Activated CD4-positive, alpha-beta T cell treated with anti-CD3 and anti-CD28 coated beads, Interleukin-2, amount 50 U/mL, for 24 hours (primary cell): ENCODE measurements around the gene INPP4A.
A peak's percentile ranks its signal among the peaks of the same experiment; 100 is the strongest.

Source experiments
- DNase-seq, 2 donors: peaks; one replicate each; pipeline ENCODE4 v3.0.0-alpha.2; 2020; ENCODE audit warnings: low read depth in 1 of 2, low spot score in 1 of 2

The INPP4A gene

DNA sequence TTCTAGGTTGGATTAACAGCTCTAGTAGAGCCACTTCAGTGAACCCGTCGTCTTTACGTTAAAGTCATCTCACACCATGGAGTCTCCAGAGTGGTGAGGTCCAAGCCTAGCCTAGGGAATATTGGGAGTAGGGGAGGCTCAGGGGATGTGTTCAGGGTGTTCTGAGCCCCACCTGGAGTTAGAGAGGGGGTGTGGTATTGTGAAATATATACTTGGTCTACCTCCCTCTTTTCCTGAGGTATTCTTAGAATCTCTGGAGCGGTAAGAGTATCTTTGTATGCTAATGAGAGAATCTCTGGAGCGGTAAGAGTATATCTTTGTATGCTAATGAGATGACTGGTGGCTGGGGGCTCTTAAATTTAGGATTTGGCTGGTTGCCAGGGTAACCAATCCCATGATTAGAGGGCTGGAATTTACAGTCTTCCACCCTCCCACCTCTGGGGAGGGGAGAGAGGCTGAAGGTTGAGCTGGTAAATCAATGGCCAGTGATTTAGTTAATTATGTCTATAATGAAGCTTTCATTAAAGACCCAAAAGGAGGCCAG, 69.5 kb downstream of the INPP4A start:
- no peak for DNase-seq

DNA sequence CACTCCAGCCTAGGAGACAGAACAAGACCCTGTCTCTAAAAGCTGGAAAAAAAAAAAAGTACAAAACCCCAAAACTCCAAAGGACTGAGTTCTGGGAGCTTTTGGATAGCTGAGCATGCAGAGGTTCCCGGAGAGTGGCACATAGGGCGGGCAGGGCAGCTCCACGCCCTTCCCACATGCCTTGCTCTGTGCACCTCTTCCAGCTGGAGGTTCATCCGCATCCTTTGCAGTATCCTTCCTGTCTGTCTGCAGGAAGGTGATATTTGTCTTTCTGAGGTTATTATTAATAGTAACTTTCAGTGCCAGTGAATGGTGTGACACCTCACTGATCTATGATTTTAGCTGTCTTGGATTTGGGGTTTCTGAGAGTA, 70.2 kb downstream of the INPP4A start:
- DNase-seq, result no peak

DNA sequence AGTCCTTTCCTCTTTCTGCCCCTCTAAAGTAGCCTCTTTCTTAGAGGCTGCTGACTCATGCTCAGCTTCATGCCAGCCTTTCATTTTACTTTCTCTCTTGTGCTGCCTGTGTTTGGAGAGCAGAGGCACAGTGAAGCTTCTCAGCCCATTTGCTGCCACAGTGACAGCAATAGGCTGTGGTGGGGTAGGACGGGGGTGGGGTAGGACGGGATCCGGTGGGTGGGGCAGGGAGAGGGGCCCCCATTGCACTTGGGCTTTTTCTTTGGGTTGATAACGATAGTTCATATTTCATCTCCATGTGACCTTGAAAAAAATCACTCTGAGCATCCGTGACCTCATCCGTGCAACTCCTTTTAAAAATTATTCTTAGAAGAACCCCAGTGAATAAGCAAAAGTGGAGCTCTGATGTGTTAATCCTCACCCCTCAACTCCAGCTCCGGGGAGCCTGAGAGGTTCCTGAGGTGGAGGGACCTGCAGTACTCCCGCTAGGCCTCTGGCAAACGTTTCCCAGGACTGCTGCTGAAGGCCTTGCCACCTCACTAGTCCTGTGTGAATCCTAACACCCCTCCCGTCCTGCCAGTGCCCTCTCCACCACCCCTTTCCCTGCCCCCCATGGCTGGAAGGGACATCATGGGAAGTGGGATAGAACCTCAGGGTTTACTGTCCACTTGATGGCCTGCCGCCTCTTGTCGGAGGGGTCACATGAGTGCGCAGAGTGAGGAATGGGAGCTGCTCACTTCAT, 70.8 kb downstream of the INPP4A start:
- no peak for DNase-seq

- DNase-seq, result no peak
Measured at GRCh38 chr2:98516571-98516970, 71.9 kb downstream of the INPP4A start.

DNA sequence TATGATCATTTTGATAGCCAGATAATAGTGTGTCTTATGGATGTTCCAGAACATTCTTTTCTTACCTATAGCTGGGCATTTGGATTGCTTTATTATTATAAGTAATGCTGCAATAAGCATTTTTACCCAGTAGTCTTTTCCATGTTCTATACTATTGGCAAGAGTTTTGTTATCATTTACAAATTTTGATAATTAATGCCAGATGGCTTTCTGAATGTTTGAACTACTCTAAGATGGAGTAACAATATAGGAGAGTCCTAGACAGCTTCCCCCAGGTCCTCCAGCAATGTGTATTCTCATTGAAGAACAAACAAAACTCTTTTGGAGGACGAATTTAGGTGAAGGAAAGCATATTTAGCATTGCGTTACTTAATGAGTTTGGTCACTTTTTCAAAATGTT, 73.0 kb downstream of the INPP4A start:
- DNase-seq, result no peak

- DNase-seq, result peak; percentile 17 to 33
Measured at GRCh38 chr2:98518101-98518500, 73.4 kb downstream of the INPP4A start.

DNA sequence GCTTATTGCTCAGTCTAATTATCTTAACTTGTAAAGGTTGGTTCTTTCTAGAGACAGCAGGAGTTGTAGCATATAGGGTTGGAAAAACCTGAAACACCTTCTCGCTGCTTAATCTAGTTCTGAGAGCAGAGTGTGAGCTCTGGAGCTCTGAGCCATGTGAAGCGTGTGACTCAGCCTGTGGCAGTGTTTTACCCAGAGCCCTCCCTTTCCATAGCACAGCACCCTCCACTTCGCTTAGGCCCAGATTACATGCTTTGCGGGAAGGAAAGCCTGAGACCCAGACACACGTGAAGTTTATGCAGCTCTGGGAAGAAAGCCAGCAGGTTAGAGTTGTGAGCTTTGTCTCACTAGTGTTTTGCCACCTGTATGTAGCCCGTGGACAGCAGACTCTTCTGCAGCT, 74.5 kb downstream of the INPP4A start:
- no peak for DNase-seq

GRCh38 chr2:98519851-98520250, 75.2 kb downstream of the INPP4A start:
- DNase-seq, result no peak

- no peak for DNase-seq
Measured at GRCh38 chr2:98520806-98521205, 76.1 kb downstream of the INPP4A start.

DNA sequence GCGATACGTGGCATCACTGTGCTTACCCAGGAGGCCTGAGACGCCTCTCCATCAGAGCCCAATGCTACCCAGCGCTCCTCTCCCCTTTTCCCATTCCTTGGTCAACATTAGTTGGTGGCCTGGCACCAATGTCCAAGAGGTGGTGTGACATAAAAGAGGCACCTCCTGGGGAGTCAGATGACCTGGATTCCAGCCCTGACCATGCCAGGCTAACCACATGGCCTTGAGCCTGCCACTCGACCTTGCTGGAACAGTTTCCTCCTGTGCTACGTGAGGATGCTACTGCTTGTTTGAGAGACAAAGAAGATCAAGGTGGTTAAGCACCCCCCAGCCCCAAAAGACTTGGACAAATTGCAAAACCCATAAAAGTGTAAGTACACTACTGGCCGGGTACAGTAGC, 76.6 kb downstream of the INPP4A start:
- DNase-seq, result no peak

- no peak for DNase-seq
Measured at GRCh38 chr2:98522854-98523253, 78.2 kb downstream of the INPP4A start.

DNA sequence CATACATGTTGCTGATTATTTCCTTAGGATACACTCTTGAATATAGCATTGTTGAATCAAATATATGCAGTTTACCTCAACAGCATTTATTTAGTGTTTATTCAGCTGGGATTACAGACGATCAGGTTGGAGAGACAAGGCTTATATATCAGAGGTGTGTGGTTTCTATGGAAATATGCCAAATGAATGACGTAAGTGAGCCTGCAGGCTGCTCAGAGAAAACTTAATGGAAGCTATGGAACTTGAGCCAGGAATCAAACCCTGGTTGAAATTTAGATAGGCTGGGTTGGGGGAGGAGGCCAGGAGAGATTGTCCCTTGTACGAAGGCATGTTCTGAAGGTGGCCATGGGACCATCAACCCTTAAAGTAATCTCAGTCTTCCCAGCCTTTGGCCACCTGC, 79.5 kb downstream of the INPP4A start:
- DNase-seq, result no peak

DNA sequence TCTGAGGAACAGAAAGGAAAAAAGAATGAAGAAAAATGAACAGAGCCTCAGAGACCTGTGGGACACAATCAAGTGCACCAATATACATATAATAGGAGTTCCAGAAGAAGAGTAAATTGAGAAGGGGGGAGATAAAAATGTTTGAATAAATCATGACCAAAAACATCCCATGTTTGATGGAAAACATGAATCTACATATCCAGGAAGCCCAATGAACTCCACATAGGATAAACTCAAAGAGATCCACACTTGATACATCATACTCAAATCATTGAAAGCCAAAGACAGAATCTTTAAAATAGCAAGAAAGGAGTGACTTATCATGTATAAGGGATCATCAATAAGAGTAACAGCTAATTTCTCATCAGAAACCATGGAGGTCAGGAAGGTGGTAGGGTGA, 83.7 kb downstream of the INPP4A start:
- DNase-seq, result no peak

DNA sequence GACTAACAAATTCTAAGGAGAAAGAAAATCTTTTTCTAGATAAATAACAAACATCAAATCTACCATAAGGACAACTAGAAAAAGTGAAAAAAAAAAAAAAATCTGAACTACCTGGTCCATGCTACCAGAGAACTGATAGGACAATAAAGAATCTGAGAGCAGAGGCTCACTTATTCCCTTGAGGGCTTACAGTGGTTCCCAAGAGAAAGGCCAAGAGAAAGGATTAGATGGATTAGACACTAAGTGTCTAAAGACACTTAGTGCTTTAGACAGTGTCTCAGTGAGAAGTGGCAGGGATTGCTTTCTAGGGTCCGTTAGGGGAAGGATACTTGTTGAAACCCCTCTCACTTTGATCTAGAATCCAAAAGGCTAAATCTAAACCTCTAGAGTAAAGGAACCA, 85.5 kb downstream of the INPP4A start:
- DNase-seq, result no peak

GRCh38 chr2:98532756-98533155, 88.1 kb downstream of the INPP4A start:
- no peak for DNase-seq

DNA sequence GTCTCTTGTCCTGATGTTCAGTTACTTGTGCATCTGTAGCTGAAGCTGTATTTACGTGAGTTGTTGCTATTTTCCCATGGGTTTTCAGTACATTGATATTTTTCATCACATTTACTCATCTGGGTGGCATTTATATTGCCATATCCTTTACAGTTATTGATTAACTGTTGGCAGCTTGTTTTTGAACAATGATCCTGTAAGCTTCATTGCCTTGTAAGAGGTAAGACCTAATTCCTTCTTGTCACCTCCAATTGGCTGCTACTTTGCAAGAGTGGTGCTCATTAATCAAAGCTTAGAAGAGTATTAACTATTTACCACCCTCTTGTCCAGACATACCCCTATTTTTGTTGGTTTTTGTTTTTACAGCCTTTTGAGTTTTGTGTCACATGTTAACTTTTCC, 88.9 kb downstream of the INPP4A start:
- DNase-seq, result no peak

DNA sequence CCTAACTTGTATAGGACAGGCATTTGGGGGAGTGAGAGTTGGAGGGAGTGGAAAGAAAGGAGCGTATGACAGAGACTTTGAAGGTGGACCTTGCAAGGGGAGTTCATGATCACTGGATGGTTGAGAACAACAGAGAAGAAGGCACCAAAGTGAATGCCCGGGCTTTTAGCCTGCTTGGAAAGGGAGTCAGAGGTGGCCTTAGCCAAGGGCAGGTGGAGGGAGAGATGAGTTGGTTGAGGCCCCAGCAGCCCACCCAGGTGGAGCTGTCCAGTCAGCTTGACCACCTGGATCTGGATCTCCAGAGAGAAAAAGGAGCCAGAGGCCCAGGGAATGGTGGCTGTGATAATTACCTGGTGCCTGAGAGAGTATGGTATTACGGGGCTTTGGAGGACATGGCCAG, 90.1 kb downstream of the INPP4A start:
- no peak for DNase-seq

GRCh38 chr2:98535971-98536677, 91.5 kb downstream of the INPP4A start:
- no peak for DNase-seq

GRCh38 chr2:98537390-98538126, 92.9 kb downstream of the INPP4A start:
- DNase-seq, result no peak

- DNase-seq, result no peak
Measured at GRCh38 chr2:98538280-98539041, 93.8 kb downstream of the INPP4A start.

GRCh38 chr2:98539056-98539735, 94.5 kb downstream of the INPP4A start:
- no peak for DNase-seq
